GM18907 (cell line): Measurements from ENCODE around the gene PLK5.
"Not testable (repeated sequence)": the region's sequence is repeated elsewhere in the genome, so short reads cannot be mapped to it uniquely, and the experiment has no call there.

Experiments used
- ATAC-seq: cut with Tn5 transposase; IDR thresholded peaks from one replicate; pipeline ENCODE4 v1.9.1; 2021; ENCODE audit warnings: mild to moderate bottlenecking, moderate library complexity; ENCODE audit not compliant: unreplicated experiment

PLK5 gene

DNA sequence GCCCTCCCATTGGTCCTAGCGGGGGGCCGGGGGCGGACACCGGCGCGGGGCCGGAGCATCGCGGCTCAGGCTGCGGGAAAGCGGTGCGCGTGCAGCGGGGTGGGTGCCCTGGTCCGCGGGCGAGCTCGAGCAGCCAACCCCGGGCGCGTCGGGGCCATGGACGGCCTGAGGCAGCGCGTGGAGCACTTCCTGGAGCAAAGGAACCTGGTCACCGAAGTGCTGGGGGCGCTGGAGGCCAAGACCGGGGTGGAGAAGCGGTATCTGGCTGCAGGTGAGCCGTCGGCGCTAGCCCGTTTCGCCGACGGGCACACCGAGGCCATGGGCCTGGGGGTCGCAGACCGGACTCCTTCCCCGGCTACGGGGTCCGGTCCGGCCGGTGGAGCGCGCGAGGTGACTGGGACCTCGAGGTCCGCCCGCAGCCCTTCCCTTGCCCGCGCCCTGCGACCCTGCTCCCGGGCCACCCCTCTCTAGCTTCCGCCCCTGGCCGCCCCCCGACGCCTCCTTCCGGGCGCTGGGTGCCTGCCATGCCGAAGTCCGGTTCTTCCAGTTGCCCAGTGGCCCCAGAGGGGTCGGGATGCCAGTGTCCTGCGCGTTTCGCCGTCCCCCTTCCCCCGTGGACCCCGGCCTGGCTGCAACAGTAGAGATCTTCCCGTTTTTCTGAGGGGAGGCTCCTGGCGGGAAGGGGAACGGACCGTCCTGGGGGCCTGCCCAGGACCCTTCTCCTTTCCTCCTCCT, 32.6 kb upstream of the PLK5 start, which contains the start of gene REEP6:
Gene REEP6 (plus strand): TSS at position 68 of the 735 bp plus-strand sequence. CDS start 89 bp downstream, at position 157.
- no peak for ATAC-seq

DNA sequence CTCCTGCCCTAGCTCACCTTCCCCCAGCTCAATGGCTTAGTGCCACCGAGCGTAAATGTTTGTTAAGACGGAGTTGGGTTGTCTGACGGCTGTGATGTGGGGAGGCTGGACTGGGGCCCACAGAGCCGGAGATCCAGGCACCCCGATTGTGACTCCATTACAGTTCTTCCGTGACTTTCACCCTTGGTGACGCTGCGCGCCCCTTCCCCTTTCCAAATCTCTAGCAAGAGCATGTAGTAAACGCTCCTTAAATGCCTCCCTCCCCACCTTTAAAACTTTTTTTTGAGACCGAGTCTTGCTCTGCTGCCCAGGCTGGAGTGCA, 32.1 kb upstream of the PLK5 start:
- no peak for ATAC-seq

DNA sequence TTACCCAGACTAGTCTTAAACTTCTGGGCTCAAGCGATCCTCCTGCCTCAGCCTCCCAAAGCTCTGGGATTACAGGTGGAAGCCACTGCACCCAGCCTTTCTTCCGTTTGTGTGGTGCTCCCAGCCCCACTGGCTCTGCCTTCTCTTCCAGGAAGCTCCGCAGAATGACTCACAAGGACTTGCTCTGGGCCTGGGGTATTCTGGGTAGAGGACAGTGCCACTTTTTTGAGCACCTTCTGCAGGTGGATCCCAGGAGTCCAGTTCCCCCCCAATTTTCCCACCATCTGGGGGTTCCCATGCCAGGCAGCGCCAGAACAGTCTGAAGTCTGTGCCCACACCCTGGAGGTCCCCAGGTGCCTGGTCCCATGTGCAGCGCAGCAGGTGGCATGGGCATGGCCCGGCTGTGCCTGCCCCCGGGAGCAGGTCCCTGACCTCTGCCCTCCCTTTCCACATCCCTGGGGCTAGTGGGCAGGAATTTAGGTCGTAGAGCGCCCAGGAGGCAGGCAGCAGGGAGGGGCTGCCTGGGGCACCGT, 31.3 kb upstream of the PLK5 start:
- ATAC-seq = no peak

DNA sequence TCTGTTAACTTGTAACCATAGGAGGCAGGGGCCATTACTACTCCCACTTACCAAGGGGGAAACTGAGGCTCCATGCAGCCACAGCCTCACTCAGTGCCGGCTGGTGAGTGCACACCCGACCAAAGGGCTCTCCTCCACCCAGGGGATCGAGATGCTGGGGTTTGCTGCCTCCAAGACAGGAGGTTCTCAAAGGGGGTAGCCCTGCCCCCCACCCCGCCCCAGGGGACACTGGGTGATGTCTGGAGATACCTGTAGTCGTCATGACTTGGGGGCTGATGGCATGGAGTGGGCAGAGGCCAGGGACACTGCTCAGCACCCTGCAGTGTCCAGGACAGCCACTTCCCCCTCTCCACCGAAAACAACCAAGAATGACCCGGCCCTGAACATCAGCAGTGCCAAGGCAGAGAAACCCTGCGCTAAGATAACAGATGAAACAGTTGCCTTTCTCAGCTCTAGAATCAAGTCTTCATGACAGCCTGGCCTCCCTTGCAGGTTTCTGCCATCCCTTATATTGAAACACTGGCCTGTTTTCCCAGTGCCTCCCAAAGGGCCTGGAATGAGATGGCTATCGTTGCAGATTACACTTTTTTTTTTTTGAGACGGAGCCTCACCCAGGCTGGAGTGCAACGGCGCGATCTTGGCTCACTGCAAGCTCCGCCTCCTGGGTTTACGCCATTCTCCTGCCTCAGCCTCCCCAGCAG, 29.6 kb upstream of the PLK5 start:
- ATAC-seq = no peak

DNA sequence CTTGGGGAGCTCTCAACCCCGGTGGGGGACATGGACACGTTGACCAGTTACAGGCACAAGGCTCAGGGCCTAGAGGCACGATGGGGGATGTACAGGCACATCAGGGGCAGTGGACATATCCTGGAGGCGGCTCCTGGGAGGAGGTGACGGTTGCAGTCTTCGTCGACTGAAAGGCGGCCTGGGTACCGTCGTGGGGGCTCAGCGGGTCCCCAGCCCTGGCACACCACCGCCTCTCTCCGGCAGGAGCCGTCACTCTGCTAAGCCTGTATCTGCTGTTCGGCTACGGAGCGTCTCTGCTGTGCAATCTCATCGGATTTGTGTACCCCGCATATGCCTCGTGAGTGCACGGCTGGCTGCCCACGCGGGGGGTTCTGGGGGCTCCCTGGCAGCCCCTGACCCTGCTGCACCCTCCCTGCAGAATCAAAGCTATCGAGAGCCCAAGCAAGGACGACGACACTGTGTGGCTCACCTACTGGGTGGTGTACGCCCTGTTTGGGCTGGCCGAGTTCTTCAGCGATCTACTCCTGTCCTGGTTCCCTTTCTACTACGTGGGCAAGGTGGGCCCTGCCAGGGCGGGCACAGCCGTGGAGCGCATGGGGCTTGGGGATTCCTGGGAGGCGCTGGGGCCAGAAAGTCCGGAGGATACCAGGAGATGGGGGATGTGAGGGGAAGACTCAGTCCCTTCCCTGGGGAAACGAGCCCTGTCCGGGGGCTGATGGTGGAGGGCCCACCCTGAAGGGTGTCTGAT, 28.7 kb upstream of the PLK5 start:
- ATAC-seq = no peak

DNA sequence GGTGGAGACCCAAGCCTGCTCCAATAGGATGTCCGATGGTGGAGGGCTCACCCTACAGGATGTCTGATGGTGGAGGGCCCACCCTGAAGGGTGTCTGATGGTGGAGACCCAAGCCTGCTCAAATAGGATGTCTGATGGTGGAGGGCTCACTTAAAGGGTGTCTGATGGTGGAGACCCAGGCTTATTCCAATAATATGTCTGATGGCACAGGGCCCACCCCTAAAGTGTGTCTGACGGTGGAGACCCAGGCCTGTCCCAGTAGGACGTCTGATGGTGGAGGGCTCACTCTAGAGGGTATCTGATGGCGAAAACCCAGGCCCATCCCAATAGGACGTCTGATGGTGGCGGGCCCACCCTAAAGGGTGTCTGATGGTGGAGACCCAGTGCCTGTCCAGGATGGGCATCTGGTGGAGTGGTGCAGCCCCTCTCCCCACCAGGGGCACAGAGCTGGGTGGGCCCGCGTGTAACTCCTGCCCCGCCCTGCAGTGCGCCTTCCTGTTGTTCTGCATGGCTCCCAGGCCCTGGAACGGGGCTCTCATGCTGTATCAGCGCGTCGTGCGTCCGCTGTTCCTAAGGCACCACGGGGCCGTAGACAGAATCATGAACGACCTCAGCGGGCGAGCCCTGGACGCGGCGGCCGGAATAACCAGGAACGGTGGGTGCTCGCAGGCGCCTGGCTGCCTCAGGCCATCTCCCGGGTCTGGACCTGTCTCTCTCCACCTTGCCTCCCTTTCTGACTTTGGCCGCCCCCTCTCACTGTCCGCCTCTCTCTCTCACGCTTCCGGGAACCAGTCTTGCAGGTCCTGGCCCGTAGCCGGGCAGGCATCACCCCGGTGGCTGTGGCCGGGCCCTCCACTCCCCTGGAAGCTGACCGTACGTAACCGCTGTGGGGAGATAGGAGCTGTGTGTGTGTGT, 27.8 kb upstream of the PLK5 start:
- no peak for ATAC-seq

DNA sequence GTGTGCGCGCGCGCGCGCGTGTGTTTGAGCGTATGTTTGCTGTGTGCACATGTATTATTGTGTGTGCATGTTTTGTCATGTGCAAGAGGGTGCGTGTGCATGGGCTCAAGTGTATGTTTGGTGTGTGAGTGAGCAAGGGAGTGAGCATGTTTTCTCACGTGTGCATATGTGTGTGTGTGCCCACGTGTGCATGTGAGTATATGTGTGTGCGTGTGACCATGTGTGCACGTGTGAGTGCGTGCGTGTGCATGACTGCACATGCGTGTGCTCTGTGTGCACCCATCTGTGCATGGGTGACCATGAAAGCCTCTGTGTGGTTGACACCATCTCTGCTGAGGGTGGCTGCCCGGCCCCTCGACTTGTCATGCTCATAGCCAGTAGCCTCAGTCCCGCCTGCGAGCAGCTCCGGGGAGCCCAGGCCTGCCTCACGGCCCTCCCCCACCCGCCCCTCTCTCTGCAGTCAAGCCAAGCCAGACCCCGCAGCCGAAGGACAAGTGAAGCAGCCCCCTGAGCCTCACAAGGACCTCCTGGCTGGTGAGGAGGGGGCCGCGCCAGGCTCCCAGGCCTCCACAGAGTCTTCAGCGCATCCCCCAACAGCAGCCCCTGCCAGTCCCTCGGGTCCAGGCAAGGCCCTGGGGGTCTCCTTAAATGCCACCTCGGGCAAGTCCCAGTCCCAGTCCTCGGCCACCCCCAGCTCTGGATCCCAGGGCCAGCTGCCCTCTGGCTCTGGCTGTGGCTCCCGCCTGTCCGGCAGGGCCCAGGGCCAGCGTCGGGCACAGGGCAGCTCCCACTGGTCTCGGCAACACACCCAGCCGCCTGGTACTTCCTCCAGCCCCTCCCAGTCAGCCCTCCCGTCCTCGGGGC, 26.9 kb upstream of the PLK5 start:
- no peak for ATAC-seq

DNA sequence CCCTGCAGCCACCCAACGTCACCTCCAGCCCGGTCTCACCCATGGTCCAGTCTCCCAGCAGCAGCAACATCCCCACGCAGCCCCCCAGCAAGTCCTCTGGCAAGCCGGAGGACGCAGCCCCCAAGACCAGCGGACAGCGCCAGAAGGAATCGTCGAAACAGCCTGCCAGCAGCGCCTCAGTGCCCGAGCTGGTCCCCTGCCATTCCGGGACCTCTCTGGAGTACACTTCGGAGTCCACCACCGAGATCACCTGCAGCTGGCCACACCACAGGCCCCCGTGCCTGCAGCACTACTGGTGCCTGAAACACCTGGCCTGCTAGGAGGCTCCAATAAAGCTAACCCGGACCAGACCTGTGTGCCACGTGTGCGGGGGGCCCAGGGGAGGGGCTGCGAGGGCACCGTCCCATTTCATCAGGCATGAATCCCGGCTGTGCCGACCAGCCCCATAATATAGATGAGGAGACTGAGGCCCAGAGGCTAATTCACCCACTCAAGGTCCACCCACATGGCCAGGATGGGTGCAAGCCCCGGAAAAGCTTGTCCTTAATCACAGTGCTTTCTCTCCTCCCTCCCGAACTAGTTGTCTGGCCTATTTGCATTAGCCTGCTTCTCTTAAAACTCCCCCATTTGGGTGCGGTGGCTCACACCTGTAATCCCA, 26.2 kb upstream of the PLK5 start:
- no peak for ATAC-seq

DNA sequence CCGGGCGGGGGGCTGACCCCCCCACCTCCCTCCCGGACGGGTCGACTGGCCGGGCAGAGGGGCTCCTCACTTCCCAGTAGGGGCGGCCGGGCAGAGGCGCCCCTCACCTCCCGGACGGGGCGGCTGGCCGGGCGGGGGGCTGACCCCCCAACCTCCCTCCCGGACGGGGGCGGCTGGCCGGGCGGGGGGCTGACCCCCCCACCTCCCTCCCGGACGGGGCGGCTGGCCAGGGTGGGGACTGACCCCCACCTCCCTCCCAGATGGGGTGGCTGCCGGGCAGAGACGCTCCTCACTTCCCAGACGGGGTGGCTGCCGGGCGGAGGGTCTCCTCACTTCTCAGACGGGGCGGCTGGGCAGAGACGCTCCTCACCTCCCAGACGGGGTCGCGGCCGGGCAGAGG, 24.6 kb upstream of the PLK5 start:
- not testable (repeated sequence) for ATAC-seq

DNA sequence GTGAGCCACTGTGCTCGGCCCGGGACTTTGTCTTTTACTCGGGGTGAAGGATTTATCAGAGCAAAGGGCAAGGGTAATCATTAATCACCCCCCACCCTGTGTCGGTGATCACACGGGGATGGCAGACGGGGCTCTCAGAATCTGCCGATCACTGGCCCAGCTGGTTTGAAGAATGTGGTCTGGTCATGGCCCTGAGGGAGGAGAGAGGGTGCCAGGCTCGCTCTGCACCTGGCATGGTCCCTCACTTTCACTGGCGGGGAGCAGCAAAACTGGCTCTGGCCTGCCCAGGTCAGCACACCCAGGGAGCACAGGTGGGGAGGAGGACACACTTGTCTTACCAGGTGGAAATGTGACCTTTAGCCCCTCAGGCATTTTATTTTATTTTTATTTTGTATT, 22.7 kb upstream of the PLK5 start:
- no peak for ATAC-seq

DNA sequence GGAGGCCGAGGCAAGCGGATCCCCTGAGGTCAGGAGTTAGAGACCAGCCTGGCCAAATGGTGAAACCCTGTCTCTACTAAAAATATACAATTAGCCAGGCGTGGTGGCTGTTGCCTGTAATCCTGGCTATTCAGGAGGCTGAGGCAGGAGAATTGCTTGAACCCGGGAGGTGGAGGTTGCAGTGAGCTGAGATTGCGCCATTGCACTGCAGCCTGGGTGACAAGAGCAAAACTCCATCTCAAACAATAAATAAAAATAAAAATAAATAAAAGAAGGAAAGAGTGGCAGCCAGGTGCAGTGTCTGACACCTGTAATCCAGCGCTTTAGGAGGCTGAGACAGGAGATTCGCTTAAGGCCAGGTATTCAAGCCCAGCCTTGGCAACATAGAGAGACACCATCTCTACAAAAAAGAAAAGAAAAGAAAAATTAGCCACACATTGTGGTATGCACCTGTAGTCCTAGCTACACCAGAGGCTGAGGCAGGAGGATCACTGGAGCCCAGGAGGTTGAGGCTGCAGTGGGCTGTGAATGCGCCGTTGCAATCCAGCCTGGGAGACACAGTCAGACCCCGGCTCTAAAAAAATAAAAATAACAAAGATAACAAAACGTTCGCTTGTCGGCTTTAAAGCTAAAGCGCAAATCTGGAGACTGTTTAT, 21.3 kb upstream of the PLK5 start:
- no peak for ATAC-seq

DNA sequence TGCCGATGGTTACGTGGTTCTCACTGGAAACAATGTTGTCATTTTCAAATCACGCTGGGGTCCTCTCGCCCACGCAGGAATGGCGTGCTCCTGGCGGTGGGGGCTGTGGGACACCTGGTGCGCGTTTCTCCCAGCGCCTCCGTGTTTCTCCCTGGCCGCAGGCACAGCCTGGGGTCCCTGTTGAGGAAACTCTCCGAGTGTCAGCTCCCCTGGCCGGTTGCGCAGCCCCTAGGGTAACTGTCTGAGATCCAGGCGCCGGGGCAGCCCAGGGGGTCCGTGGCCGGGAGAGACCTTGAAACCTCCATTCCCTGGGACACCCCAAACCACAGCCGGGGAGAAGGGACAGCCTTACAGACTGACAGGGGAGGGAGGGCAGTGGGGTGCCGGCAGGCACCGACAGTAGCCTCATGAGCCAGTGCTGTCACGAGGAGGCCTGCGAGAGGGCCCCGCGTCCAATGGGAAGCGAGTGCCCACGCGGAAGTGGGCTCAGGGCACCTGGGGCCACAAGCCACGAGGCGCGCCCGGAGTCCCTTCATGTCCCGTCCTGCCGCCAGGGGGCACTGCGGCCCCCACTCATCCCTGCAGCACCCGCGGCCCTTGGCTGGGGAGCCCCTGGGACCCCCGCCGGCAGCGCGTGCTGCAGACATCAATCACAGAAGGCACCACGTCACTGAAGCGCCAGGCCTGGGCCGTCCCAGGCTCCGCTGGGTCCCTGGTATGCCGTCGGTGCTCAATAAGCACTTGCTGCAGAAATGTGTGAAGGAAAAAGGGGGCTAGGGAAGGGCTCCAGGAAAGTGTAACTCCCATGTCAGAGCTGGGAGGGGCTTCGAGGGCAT, 20.6 kb upstream of the PLK5 start:
- no peak for ATAC-seq

DNA sequence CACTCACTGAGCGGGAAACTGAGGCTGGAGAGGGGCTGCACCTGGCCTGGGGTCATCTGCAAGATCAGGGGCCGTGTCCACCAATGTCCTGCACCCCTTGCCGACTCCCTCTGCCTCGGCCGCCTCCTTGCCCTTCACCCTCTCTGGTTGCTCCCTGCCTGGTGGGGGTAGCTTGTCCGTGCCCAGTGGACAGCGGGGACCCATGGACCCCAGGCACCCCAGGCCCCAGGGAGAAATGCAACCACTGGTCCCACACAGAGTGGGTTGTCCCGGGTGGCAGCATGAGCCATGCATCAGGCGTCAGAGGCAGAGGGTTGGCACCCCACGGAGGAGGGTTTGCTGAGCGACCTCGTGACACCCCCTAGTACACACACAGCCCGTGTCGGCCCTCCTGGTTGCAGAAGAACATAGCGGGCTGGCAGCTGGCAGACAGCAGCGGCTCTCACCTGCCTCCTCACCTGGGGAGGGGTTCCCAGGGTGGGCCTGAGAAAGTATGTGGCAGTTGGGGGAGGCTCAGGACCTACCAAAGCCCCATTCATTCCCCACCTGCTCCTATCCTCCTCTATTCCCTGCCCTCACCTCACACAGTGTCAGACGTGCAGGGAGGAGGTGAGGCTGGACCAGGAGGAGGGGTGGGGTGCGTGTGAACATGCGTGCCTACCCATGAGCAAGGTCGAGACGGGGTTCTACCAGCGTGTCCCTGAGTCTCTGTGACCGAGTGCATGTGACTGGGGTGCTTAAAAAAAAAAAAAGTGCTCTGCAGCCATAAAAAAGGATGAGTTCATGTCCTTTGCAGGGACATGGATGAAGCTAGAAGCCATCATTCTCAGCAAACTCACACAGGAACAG, 19.7 kb upstream of the PLK5 start:
- no peak for ATAC-seq

DNA sequence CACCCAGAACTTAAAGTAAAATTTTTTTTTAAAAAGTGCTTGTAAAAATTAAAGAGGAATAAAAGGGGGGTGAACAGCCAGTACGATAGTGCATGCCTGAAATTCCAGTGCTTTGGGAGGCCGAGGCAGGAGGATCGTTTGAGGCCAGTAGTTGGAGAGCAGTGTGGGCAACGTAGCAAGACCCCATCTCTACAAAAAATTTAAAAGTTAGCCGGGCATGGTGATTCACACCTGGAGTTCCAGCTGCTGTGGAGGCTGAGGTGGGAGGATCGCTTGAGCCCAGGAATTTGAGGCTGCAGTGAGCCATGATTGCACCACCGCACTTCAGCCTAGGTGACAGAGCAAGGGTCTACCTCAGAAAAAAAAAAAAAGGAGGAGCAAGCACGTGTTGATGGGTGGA, 18.9 kb upstream of the PLK5 start:
- no peak for ATAC-seq

DNA sequence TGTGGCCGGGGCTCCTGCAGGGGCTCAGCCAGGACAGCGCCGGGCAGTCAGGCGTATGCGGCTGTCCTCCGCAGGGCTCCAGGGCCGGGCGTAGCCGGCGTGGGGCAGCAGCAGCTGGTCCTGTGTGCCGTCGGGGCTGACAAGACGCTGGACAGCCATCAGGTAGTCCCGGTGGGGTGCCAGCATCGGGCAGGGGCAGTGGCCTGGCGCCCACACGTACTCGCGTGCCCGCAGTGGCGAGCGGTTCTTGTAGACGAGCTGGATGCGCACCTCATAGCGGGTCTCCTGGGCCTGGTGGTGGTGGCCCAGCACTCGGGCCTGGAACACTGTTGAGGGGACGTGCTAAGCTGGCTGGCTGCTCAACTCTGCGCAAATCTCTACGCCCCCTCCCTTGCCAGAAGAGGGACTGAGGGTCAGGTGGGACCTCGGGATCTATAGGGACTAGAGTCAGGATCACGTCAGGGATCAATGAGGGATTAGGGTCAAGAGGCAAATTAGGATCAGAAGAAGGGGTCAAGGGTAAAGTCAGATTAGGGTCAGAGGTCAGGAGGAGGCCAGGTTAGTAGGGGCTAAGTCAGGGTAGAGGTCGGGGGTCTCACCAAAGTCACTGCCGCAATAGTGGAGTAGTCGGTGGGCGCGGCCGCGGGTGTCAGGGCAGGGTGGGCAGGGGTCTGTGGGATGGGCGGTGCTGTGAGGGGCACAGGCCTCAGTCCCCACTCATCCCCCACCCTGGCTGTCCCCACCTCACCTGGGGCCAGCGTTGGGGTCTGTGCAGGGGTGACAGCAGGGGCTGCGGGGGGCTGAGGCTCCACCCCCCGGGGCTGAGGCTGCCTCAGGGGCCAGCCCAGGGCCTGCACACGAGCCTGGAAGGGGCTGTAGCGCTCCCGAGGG, 17.6 kb upstream of the PLK5 start:
- ATAC-seq = no peak

DNA sequence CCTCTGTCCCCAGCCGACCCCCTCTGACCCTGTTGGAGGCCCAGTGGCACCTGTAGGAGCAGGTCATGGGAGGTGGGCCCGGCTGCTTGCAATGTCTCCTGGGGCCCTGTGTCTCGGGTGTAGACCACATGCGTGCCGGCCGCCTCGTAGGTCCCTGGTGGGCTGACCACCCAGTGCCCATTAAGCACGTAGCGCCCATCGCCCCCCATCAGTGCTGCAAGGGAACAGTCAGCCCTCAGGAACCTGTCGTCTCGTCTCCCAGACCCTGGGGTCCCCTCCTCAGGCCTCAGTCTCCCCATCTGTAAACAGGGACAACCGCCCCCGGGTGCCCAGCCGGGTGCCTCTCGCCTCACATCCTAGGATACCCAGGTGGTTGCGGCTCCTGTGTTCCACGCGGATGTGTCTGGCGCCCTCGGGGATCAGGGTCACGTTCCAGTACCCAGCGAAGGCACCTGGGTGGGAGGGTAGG, 16.7 kb upstream of the PLK5 start:
- ATAC-seq = no peak
